ENCODE results near the gene CREB5. TPM values are rescaled to one million over a fixed set of nuclear protein-coding genes. Genes with fewer than 3 reads are reported as not detected.

The CREB5 gene
- polyA plus RNA-seq, 1 donor from 2014 or later, result 3.7 TPM

DNA sequence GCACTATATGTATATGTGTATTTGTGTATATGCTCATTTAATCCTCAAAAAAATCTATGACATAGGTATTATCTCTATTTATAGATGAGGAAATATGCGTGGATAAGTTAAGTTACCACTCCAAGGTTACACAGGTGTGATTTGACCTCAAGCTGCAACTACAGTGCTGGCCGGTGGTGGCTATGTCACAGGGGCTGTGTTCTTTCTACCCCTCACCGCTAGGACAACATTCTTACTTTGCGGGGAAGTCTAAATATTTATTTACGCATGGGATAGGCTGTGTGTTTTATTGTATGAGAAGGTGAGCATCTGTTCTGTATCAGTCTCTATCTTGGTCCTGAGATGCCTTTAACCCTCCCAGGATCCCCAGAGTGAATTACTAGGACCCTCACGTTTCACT, 60.0 kb downstream of the CREB5 start:
- Histone ChIP-seq H3K27me3 (ENCODE audit: insufficient read depth, low read depth, low read length) (no peaks in the 10 kb centered on the region), H3K4me3 (ENCODE audit: low read length) (no peak overlapping the region), H3K9ac (ENCODE audit: low read length) (no peak overlapping the region), H3K27ac (ENCODE audit: low read length) (no peak overlapping the region), H3K9me3 (ENCODE audit: low read length) (no peaks in the 10 kb centered on the region), H3K79me2 (replicated peaks; ENCODE audit: insufficient read depth, low read length) (peaks cover 7% of the 10 kb centered on the region), H2AFZ (ENCODE audit: low read depth, low read length) (no peak overlapping the region), H3K9me2 (ENCODE audit: insufficient read depth, low read length) (no peaks in the 10 kb centered on the region), H4K20me1 (ENCODE audit: insufficient read depth) (no peaks in the 10 kb centered on the region), H3F3A (ENCODE audit: insufficient read depth, low read length, poor library complexity, severe bottlenecking) (no peaks in the 10 kb centered on the region), H3K36me3 (ENCODE audit: insufficient read depth, low read length) (no peaks in the 10 kb centered on the region), H3K4me2 (ENCODE audit: low read length) (no peak overlapping the region)
- TF ChIP-seq, protein P1, sequence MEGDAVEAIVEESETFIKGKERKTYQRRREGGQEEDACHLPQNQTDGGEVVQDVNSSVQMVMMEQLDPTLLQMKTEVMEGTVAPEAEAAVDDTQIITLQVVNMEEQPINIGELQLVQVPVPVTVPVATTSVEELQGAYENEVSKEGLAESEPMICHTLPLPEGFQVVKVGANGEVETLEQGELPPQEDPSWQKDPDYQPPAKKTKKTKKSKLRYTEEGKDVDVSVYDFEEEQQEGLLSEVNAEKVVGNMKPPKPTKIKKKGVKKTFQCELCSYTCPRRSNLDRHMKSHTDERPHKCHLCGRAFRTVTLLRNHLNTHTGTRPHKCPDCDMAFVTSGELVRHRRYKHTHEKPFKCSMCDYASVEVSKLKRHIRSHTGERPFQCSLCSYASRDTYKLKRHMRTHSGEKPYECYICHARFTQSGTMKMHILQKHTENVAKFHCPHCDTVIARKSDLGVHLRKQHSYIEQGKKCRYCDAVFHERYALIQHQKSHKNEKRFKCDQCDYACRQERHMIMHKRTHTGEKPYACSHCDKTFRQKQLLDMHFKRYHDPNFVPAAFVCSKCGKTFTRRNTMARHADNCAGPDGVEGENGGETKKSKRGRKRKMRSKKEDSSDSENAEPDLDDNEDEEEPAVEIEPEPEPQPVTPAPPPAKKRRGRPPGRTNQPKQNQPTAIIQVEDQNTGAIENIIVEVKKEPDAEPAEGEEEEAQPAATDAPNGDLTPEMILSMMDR (IDR thresholded peaks at IDR 0.05; ENCODE audit: poor library complexity, severe bottlenecking), result no peak
- no peak for TF ChIP-seq EP300 (conservative IDR thresholded peaks at IDR 0.05; ENCODE audit: poor library complexity, severe bottlenecking)
- no peak for TF ChIP-seq MXI1 (conservative IDR thresholded peaks at IDR 0.05; ENCODE audit: poor library complexity, severe bottlenecking)
- TF ChIP-seq RAD21 (conservative IDR thresholded peaks at IDR 0.05), result no peak
- no peak for TF ChIP-seq EZH2 (IDR thresholded peaks at IDR 0.05; ENCODE audit: borderline replicate concordance, insufficient read depth, low read length, poor library complexity, severe bottlenecking)
- TF ChIP-seq POLR2AphosphoS5 (IDR thresholded peaks at IDR 0.05), result no peak
- no peak for TF ChIP-seq TAF1 (IDR thresholded peaks at IDR 0.05; ENCODE audit: low read depth)
- no peak for TF ChIP-seq REST (IDR thresholded peaks at IDR 0.05; ENCODE audit: borderline replicate concordance)

- H3K9me3 ChIP-seq (ENCODE audit: low read length), result no peaks in the 10 kb centered on the region
- H3K9me2 ChIP-seq (ENCODE audit: insufficient read depth, low read length), result no peaks in the 10 kb centered on the region
- TF ChIP-seq RAD21 (conservative IDR thresholded peaks at IDR 0.05) (no peak), POLR2AphosphoS5 (IDR thresholded peaks at IDR 0.05) (no peak), SMC3 (conservative IDR thresholded peaks at IDR 0.05; ENCODE audit: poor library complexity) (no peak), REST (IDR thresholded peaks at IDR 0.05; ENCODE audit: borderline replicate concordance) (no peak), MXI1 (conservative IDR thresholded peaks at IDR 0.05; ENCODE audit: poor library complexity, severe bottlenecking) (no peak), EZH2 (IDR thresholded peaks at IDR 0.05; ENCODE audit: borderline replicate concordance, insufficient read depth, low read length, poor library complexity, severe bottlenecking) (no peak), EP300 (conservative IDR thresholded peaks at IDR 0.05; ENCODE audit: poor library complexity, severe bottlenecking) (no peak), TAF1 (IDR thresholded peaks at IDR 0.05; ENCODE audit: low read depth) (no peak)
- TF ChIP-seq, protein P1 (IDR thresholded peaks at IDR 0.05; ENCODE audit: poor library complexity, severe bottlenecking), result no peak
- no peaks in the 10 kb centered on the region for H3F3A ChIP-seq (ENCODE audit: insufficient read depth, low read length, poor library complexity, severe bottlenecking)
- H3K27ac ChIP-seq (ENCODE audit: low read length), result no peak overlapping the region
- H2AFZ ChIP-seq (ENCODE audit: low read depth, low read length), result no peak overlapping the region
- peaks cover 11% of the 10 kb centered on the region for H3K79me2 ChIP-seq (replicated peaks; ENCODE audit: insufficient read depth, low read length)
- H3K4me3 ChIP-seq (ENCODE audit: low read length), result no peak overlapping the region
- H4K20me1 ChIP-seq (ENCODE audit: insufficient read depth), result no peaks in the 10 kb centered on the region
- no peaks in the 10 kb centered on the region for H3K36me3 ChIP-seq (ENCODE audit: insufficient read depth, low read length)
- H3K9ac ChIP-seq (ENCODE audit: low read length), result no peak overlapping the region
- H3K27me3 ChIP-seq (ENCODE audit: insufficient read depth, low read depth, low read length), result no peaks in the 10 kb centered on the region
- no peak overlapping the region for H3K4me2 ChIP-seq (ENCODE audit: low read length)
These were observed 61.4 kb downstream of the CREB5 start for GRCh38 chr7:28473571-28474281.
